ENCODE results near the gene LZTFL1.
A peak's percentile ranks its signal among the peaks of the same experiment; 100 is the strongest.

LZTFL1 gene

GRCh38 chr3:45807681-45808540, 34.0 kb downstream of the LZTFL1 start:
- no peak for DNase-seq (ENCODE audit: low spot score)

GRCh38 chr3:45807133-45807532, 34.8 kb downstream of the LZTFL1 start:
- DNase-seq (ENCODE audit: low spot score) = no peak

- no peak for DNase-seq (ENCODE audit: low spot score)
Observed at GRCh38 chr3:45806072-45806471, 35.8 kb downstream of the LZTFL1 start.

GRCh38 chr3:45803252-45803935, 38.5 kb downstream of the LZTFL1 start:
- DNase-seq (ENCODE audit: low spot score) = no peak

GRCh38 chr3:45802146-45802545, 39.8 kb downstream of the LZTFL1 start:
- DNase-seq (ENCODE audit: low spot score) = no peak

GRCh38 chr3:45800611-45801010, 41.3 kb downstream of the LZTFL1 start:
- DNase-seq (ENCODE audit: low spot score) = no peak

- no peak for DNase-seq (ENCODE audit: low spot score)
Observed at GRCh38 chr3:45799586-45799985, 42.3 kb downstream of the LZTFL1 start.

GRCh38 chr3:45798034-45798433, 43.9 kb downstream of the LZTFL1 start:
- DNase-seq (ENCODE audit: low spot score) = no peak

- no peak for DNase-seq (ENCODE audit: low spot score)
Observed at GRCh38 chr3:45796902-45797637, 44.8 kb downstream of the LZTFL1 start.

- DNase-seq (ENCODE audit: low spot score) = peak; percentile 16
Observed at GRCh38 chr3:45795882-45796765, 45.8 kb downstream of the LZTFL1 start, which contains the start of gene SLC6A20. SLC6A20 (minus strand) TSS chr3:45796536; CDS start chr3:45796419, 117 bp downstream.

- DNase-seq (ENCODE audit: low spot score) = no peak
Observed at GRCh38 chr3:45795509-45795881, 46.4 kb downstream of the LZTFL1 start.

GRCh38 chr3:45794660-45795059, 47.3 kb downstream of the LZTFL1 start:
- DNase-seq (ENCODE audit: low spot score) = no peak

- DNase-seq (ENCODE audit: low spot score) = no peak
Observed at GRCh38 chr3:45794177-45794560, 47.8 kb downstream of the LZTFL1 start.

GRCh38 chr3:45793482-45794176, 48.3 kb downstream of the LZTFL1 start:
- no peak for DNase-seq (ENCODE audit: low spot score)

- no peak for DNase-seq (ENCODE audit: low spot score)
Observed at GRCh38 chr3:45792516-45793172, 49.3 kb downstream of the LZTFL1 start.

- DNase-seq (ENCODE audit: low spot score) = no peak
Observed at GRCh38 chr3:45792036-45792435, 49.9 kb downstream of the LZTFL1 start.

GRCh38 chr3:45790596-45790995, 51.3 kb downstream of the LZTFL1 start:
- DNase-seq (ENCODE audit: low spot score) = no peak

- DNase-seq (ENCODE audit: low spot score) = no peak
Observed at GRCh38 chr3:45789235-45789812, 52.6 kb downstream of the LZTFL1 start.

GRCh38 chr3:45787551-45787950, 54.4 kb downstream of the LZTFL1 start:
- no peak for DNase-seq (ENCODE audit: low spot score)

Measured in kidney capillary endothelial cell (primary cell).